A549 (cell line): Measurements from ENCODE around the gene IL3. TPM values are rescaled to one million over a fixed set of nuclear protein-coding genes. Genes with fewer than 3 reads are reported as not detected.

ENCODE experiments used
- ATAC-seq, 2 experiments: fragments of 200-7000 bp in 1 of 2; fragments of >200 bp in 1 of 2; cut with Nextera tagmentation in 1 of 2; cut with Tn5 transposase in 1 of 2; 3 replicates each; pipeline versions ENCODE4 v1.8.0 to v1.9.1; 2018 to 2020; ENCODE audit warnings: mild to moderate bottlenecking in 1 of 2, moderate library complexity in 1 of 2
- CTCF ChIA-PET: fragments of 300-600 bp; sonication (Branson Sonifier 250); formaldehyde crosslinking; extraction: SDS; loops from one replicate; lab custom pipeline; 2021; ENCODE audit warnings: antibody characterized with exemption, inconsistent platforms; lab: Yijun Ruan, JAX
- POLR2A ChIA-PET: fragments of 350-600 bp; formaldehyde crosslinking; extraction: SDS; loops from one replicate; lab custom pipeline; 2021; ENCODE audit warnings: antibody characterized with exemption, inconsistent platforms; lab: Yijun Ruan, JAX
- DNase-seq, 2 experiments: peaks; one replicate each; pipeline versions ENCODE4 v3.0.0 to v3.0.0-alpha.2; 2011 to 2016; ENCODE audit warnings: low read depth in 1 of 2, low spot score in 1 of 2
- FAIRE-seq: peaks from 2 replicates; lab custom pipeline; 2011; peaks lifted over from hg19 to GRCh38; lab: Jason Lieb, UNC
- H3K27ac ChIP-seq, 2 experiments: fragments of >200 bp; sonication (Bioruptor Twin); formaldehyde crosslinking; 3 replicates each; pipeline ENCODE4 v1.5.1; 2016 to 2017
- H3K4me1 ChIP-seq: fragments of >200 bp; sonication (Bioruptor Twin); formaldehyde crosslinking; 3 replicates; pipeline ENCODE4 v1.6.1; 2016
- H3K4me2 ChIP-seq: fragments of >200 bp; sonication (Bioruptor Twin); formaldehyde crosslinking; 3 replicates; pipeline ENCODE4 v1.6.1; 2016
- H3K4me3 ChIP-seq: fragments of >200 bp; sonication (Bioruptor Twin); formaldehyde crosslinking; 3 replicates; pipeline ENCODE4 v1.5.1; 2016
- H3K9me3 ChIP-seq: fragments of >200 bp; sonication (Bioruptor Twin); formaldehyde crosslinking; 3 replicates; pipeline ENCODE4 v1.6.1; 2016
- CEBPB ChIP-seq, 2 experiments: fragments of >200 bp in 1 of 2; sonication (Bioruptor Twin) in 1 of 2; formaldehyde crosslinking in 1 of 2; IDR thresholded peaks; 2 replicates each; pipeline ENCODE4 v1.6.1; 2012 to 2016
- E2F6 ChIP-seq: IDR thresholded peaks from 2 replicates; pipeline ENCODE4 v1.6.1; 2012; ENCODE audit warnings: low read depth, borderline replicate concordance
- ELK1 ChIP-seq: fragments of 150-350 bp; IDR thresholded peaks from 2 replicates; pipeline ENCODE4 v1.6.1; 2014; ENCODE audit warnings: low read depth, mild to moderate bottlenecking, low read length
- FOSB ChIP-seq: fragments of 250-450 bp; sonication (Bioruptor Pico); IDR thresholded peaks from 2 replicates; pipeline ENCODE4 v1.5.0; 2020; ENCODE audit warnings: mild to moderate bottlenecking, moderate library complexity
- JUNB ChIP-seq: fragments of >200 bp; sonication (Bioruptor Twin); formaldehyde crosslinking; IDR thresholded peaks from 2 replicates; pipeline ENCODE4 v1.6.1; 2016
- MAZ ChIP-seq: fragments of 150-350 bp; IDR thresholded peaks from 2 replicates; pipeline ENCODE4 v1.6.1; 2014; ENCODE audit warnings: antibody characterized with exemption, low read depth, low read length, borderline replicate concordance
- MYC ChIP-seq: IDR thresholded peaks from 2 replicates; pipeline ENCODE4 v1.6.1; 2012; ENCODE audit warnings: mild to moderate bottlenecking, inconsistent platforms, low read length, improper control_type of control experiment, borderline replicate concordance
- NPAS2 ChIP-seq: fragments of 250-450 bp; sonication (Bioruptor Pico); IDR thresholded peaks from 2 replicates; pipeline ENCODE4 v1.8.0; 2022; ENCODE audit warnings: mild to moderate bottlenecking, moderate library complexity, borderline replicate concordance
- POLR2AphosphoS2 ChIP-seq: conservative IDR thresholded peaks from 2 replicates; pipeline ENCODE4 v1.6.1; 2012; ENCODE audit warnings: low read length, improper control_type of control experiment, inconsistent platforms
- RCOR1 ChIP-seq: fragments of 150-350 bp; IDR thresholded peaks from 2 replicates; pipeline ENCODE4 v1.6.1; 2014; ENCODE audit warnings: antibody characterized with exemption, low read length, low read depth
- REST ChIP-seq: fragments of 200-600 bp; sonication (generic); IDR thresholded peaks from 2 replicates; pipeline ENCODE4 v1.6.1; 2016; ENCODE audit warnings: antibody characterized with exemption, mild to moderate bottlenecking, moderate library complexity
- TP53 ChIP-seq: fragments of 250-450 bp; sonication (Bioruptor Pico); IDR thresholded peaks from 2 replicates; pipeline ENCODE4 v1.5.0; 2021; ENCODE audit warnings: mild to moderate bottlenecking, moderate library complexity
- ZFP36 ChIP-seq: fragments of 450-650 bp; IDR thresholded peaks from 2 replicates; pipeline ENCODE4 v1.6.1; 2014; ENCODE audit warnings: borderline replicate concordance; ENCODE audit not compliant: partially characterized antibody
- whole genome bisulfite sequencing: methylation state at CpG from one replicate; pipeline ENCODE4 v1.1.6; 2017; ENCODE audit errors: missing lambda C conversion rate; 5-methylcytosine and 5-hydroxymethylcytosine counted together
- polyA plus RNA-seq, 4 experiments: library from polyadenylated mRNA; depleted of rRNA in 3 of 4; stranded (reverse); fragments of >200 nt; fragmentation: RNase III in 1 of 4; extraction: RNeasy Plus Mini Kit Qiagen cat#74134 plus additional on column Dnase treatment in 1 of 4; gene quantifications; 2 replicates in 3 of 4; 3 replicates in 1 of 4; pipeline ENCODE4 v1.2.3, GENCODE V29; 2011 to 2017

The IL3 gene
- polyA plus RNA-seq, 2 of the 4 experiments (the other 2 are of a cell fraction) = not detected

GRCh38 chr5:132073231-132074013, 13.0 kb downstream of the IL3 start, which contains the start of gene CSF2 (continued):
- TF ChIP-seq REST (no peak), E2F6 (no peak), RCOR1 (no peak), TP53 (CRISPR knock-in tag) (no peak), CEBPB (IDR thresholded peaks at IDR 0.05) (no peak), NPAS2 (CRISPR knock-in tag) (no peak)
- TF ChIP-seq, all 56 proteins: peak for 0

- Histone ChIP-seq H3K4me2 (0 out of 3 replicates have a peak overlapping the region, but pooled peaks have one; percentile 15), H3K9me3 (no peaks in the 10 kb centered on the region), H3K27ac (peak overlapping the region in 1 of 2 experiments; percentile 36; a peak in 2 of 6 replicates), H3K4me3 (no peak overlapping the region), H3K4me1 (peaks cover 11% of the 10 kb centered on the region; the same call in 2 of the 3 replicates)
- DNase-seq = no peak
- no peak for TF ChIP-seq CEBPB (IDR thresholded peaks at IDR 0.05)
- TF ChIP-seq MYC = no peak
- TF ChIP-seq FOSB (CRISPR knock-in tag) = no peak
- TF ChIP-seq MAZ = no peak
- TF ChIP-seq POLR2AphosphoS2 = no peak
- TF ChIP-seq E2F6 = no peak
- no peak for TF ChIP-seq ZFP36
- TF ChIP-seq TP53 (CRISPR knock-in tag) = no peak
- no peak for TF ChIP-seq ELK1
- TF ChIP-seq JUNB = no peak
- ChIA-PET POLR2A (no interaction called here), CTCF (interaction anchor here (0.6 to 8.1 kb wide), 6 partner anchors 8 to 485 kb away, joined by 3 to 86 read pairs (median 4); partner anchors contain the start of gene IL3)
- no peak for ATAC-seq
- FAIRE-seq = no peak
- 100% methylated on average over 3 of the region's 7 CpGs for WGBS
These were observed 13.8 kb downstream of the IL3 start for GRCh38 chr5:132074091-132074771.
